ENCODE results near the gene COL2A1. TPM values are rescaled to one million over a fixed set of nuclear protein-coding genes. Genes with fewer than 3 reads are reported as not detected.
"Not testable (repeated sequence)": the region's sequence is repeated elsewhere in the genome, so short reads cannot be mapped to it uniquely, and the experiment has no call there.

COL2A1 gene
- total and polyA plus RNA-seq, 2 experiments from 2014 or later, result not detected

GRCh38 chr12:47964106-47964728 lies 40.1 kb downstream of the COL2A1 start:
- 0 out of 2 replicates have a peak, but pooled peaks cover 3% of the 10 kb centered on the region for H3F3A ChIP-seq (ENCODE audit: insufficient read depth)
- H3K4me2 ChIP-seq (ENCODE audit: unreplicated experiment), result peak overlapping the region; percentile 98
- H2AFZ ChIP-seq, result peak overlapping the region; percentile 100
- 0 out of 2 replicates have a peak, but pooled peaks cover 4% of the 10 kb centered on the region for H3K4me1 ChIP-seq (ENCODE audit: insufficient read depth)
- H3K27ac ChIP-seq, result no peak overlapping the region
- no peaks in the 10 kb centered on the region for H3K27me3 ChIP-seq (replicated peaks; ENCODE audit: insufficient read depth)
- in situ Hi-C loops (cut with MboI), result no loop called here
- H3K9me3 ChIP-seq (ENCODE audit: low read depth), result no peaks in the 10 kb centered on the region
- TF ChIP-seq EZH2phosphoT487 (IDR thresholded peaks at IDR 0.05; ENCODE audit: insufficient read depth, low read depth) (no peak), EZH2 (IDR thresholded peaks at IDR 0.05; ENCODE audit: insufficient read depth, poor library complexity, severe bottlenecking) (no peak)
- DNase-seq, result peak; percentile 44
- H3K79me2 ChIP-seq (ENCODE audit: insufficient read depth), result no peaks in the 10 kb centered on the region
- H3K9me2 ChIP-seq (ENCODE audit: insufficient read depth), result no peaks in the 10 kb centered on the region
- no peaks in the 10 kb centered on the region for H3K36me3 ChIP-seq (ENCODE audit: low read depth)
- peak overlapping the region; percentile 64; the same call in 1 of the 2 replicates for H3K9ac ChIP-seq
- 17 to 19% methylated on average over 18 of the region's 18 CpGs for WGBS, 2 experiments (ENCODE audit: low coverage in 1 of 2, low lambda C conversion rate in 2 of 2, missing lambda C conversion rate in 2 of 2)
- peak overlapping the region; percentile 98 for H3K4me3 ChIP-seq
- no peaks in the 10 kb centered on the region for H4K20me1 ChIP-seq (ENCODE audit: insufficient read depth)

DNA sequence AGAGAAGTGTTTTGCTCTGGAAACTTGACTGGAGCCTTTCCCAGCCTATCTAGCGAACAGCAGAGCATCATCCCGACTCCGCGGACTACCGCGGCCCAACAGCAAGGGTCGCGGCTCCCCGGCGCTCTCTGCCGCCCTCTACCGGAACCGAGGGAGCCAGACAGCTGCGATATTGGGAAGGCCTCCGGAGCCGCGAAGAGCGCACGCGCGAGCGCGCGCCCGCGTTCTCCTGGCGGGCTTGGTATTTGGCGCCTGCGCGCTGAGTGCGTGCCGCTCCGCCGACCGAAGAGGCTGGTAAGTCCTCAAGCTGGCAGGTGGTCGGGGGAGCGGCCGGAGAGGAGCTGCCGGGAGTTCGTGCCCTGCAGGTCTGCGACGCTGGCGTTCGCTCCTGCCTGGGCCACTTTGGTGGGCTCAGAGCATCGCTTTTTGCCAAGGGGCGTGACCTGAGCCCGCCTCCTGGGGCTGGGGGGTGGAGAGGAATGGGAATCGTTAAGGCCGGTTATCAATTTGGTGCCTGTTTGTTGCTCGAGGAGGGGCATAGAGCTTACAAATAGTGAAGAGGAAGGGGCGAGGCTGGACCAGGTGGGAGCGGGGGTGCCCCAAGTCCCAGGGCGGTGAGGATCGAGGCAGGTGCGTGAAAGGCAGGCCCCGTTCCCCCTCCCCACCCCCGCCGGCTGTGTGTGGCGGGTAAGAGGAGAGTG lies 40.8 kb downstream of the COL2A1 start, which contains the start of gene TMEM106C:
TSS of gene TMEM106C (plus strand) at position 257 of the 701 bp plus-strand sequence. CDS start 641 bp downstream, outside the sequence.
- H3K4me1 ChIP-seq (ENCODE audit: insufficient read depth), result 0 out of 2 replicates have a peak, but pooled peaks cover 4% of the 10 kb centered on the region
- peak within 1 kb of the TSS; percentile 98 for H3K4me2 ChIP-seq (ENCODE audit: unreplicated experiment)
- no peaks in the 10 kb centered on the region for H3K27me3 ChIP-seq (replicated peaks; ENCODE audit: insufficient read depth)
- H3K36me3 ChIP-seq (ENCODE audit: low read depth), result no peaks in the 10 kb centered on the region
- H3K4me3 ChIP-seq, result peak within 1 kb of the TSS; percentile 98
- no peak for TF ChIP-seq EZH2 (IDR thresholded peaks at IDR 0.05; ENCODE audit: insufficient read depth, poor library complexity, severe bottlenecking)
- TF ChIP-seq EZH2phosphoT487 (IDR thresholded peaks at IDR 0.05; ENCODE audit: insufficient read depth, low read depth), result no peak
- H4K20me1 ChIP-seq (ENCODE audit: insufficient read depth), result no peaks in the 10 kb centered on the region
- in situ Hi-C loops (cut with MboI), result no loop called here
- peak; percentile 93 for DNase-seq
- no peak within 1 kb of the TSS for H3K27ac ChIP-seq
- no peaks in the 10 kb centered on the region for H3K79me2 ChIP-seq (ENCODE audit: insufficient read depth)
- peak within 1 kb of the TSS; percentile 100 for H2AFZ ChIP-seq
- H3F3A ChIP-seq (ENCODE audit: insufficient read depth), result 0 out of 2 replicates have a peak, but pooled peaks cover 3% of the 10 kb centered on the region
- WGBS, 2 experiments (ENCODE audit: low coverage in 1 of 2, low lambda C conversion rate in 2 of 2, missing lambda C conversion rate in 2 of 2), result 0 to 2% methylated on average over 47 to 56 of the region's 59 CpGs
- no peaks in the 10 kb centered on the region for H3K9me3 ChIP-seq (ENCODE audit: low read depth)
- H3K9me2 ChIP-seq (ENCODE audit: insufficient read depth), result no peaks in the 10 kb centered on the region
- peak within 1 kb of the TSS; percentile 64 for H3K9ac ChIP-seq

DNA sequence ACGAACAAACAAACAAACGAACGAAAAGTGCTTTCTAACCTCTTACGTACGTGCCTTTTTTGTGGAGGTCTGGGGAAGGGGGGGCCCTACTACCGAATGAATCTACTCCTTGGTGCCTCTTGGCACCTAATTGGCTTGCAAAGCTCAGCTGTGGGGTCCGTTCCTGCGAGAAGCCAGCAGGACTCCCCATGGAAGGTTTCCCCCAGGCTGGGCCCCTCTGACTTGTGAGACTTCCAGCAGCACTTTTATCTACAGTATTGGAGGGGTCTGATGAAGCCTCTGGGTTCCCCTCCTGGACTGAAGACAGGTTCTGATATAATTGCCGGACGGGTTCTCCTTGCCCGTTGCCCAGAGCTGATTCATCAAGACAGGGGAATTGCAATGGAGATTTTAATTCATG lies 42.1 kb downstream of the COL2A1 start:
- no peaks in the 10 kb centered on the region for H3F3A ChIP-seq (ENCODE audit: insufficient read depth)
- no peak for TF ChIP-seq EZH2 (IDR thresholded peaks at IDR 0.05; ENCODE audit: insufficient read depth, poor library complexity, severe bottlenecking)
- no peak for TF ChIP-seq EZH2phosphoT487 (IDR thresholded peaks at IDR 0.05; ENCODE audit: insufficient read depth, low read depth)
- no peaks in the 10 kb centered on the region for H3K9me2 ChIP-seq (ENCODE audit: insufficient read depth)
- no peak overlapping the region for H3K9ac ChIP-seq
- H2AFZ ChIP-seq, result no peak overlapping the region
- H3K4me1 ChIP-seq (ENCODE audit: insufficient read depth), result 0 out of 2 replicates have a peak, but pooled peaks cover 4% of the 10 kb centered on the region
- H3K9me3 ChIP-seq (ENCODE audit: low read depth), result no peaks in the 10 kb centered on the region
- in situ Hi-C loops (cut with MboI), result no loop called here
- no peak overlapping the region for H3K4me3 ChIP-seq
- no peak for DNase-seq
- no peaks in the 10 kb centered on the region for H3K36me3 ChIP-seq (ENCODE audit: low read depth)
- H3K79me2 ChIP-seq (ENCODE audit: insufficient read depth), result no peaks in the 10 kb centered on the region
- WGBS, 2 experiments (ENCODE audit: low coverage in 1 of 2, low lambda C conversion rate in 2 of 2, missing lambda C conversion rate in 2 of 2), result 78 to 89% methylated on average over 11 of the region's 11 CpGs
- no peaks in the 10 kb centered on the region for H4K20me1 ChIP-seq (ENCODE audit: insufficient read depth)
- H3K4me2 ChIP-seq (ENCODE audit: unreplicated experiment), result no peak overlapping the region
- H3K27me3 ChIP-seq (replicated peaks; ENCODE audit: insufficient read depth), result no peaks in the 10 kb centered on the region
- H3K27ac ChIP-seq, result no peak overlapping the region

- H3K9ac ChIP-seq; H2AFZ ChIP-seq; H3K27me3 ChIP-seq (replicated peaks; ENCODE audit: insufficient read depth); DNase-seq; H3K4me1 ChIP-seq (ENCODE audit: insufficient read depth); H3K9me2 ChIP-seq (ENCODE audit: insufficient read depth); H3F3A ChIP-seq (ENCODE audit: insufficient read depth); H3K9me3 ChIP-seq (ENCODE audit: low read depth); H3K27ac ChIP-seq; H3K4me2 ChIP-seq (ENCODE audit: unreplicated experiment); in situ Hi-C loops (cut with MboI); H3K4me3 ChIP-seq; H4K20me1 ChIP-seq (ENCODE audit: insufficient read depth); H3K79me2 ChIP-seq (ENCODE audit: insufficient read depth); H3K36me3 ChIP-seq (ENCODE audit: low read depth): not testable (repeated sequence)
- 80 to 88% methylated on average over 1 of the region's 1 CpG for WGBS, 2 experiments (ENCODE audit: low coverage in 1 of 2, low lambda C conversion rate in 2 of 2, missing lambda C conversion rate in 2 of 2)
These were observed 46.6 kb downstream of the COL2A1 start for GRCh38 chr12:47957671-47958070.
